CD4-positive, alpha-beta T cell treated with Interleukin-4 for 1 hour (primary cell): ENCODE data around the gene RABEPK.
A peak's percentile ranks its signal among the peaks of the same experiment; 100 is the strongest.

Experiments
- DNase-seq, 2 donors: peaks; one replicate each; pipeline ENCODE4 v3.0.0-alpha.2; 2020 to 2022

The RABEPK gene

DNA sequence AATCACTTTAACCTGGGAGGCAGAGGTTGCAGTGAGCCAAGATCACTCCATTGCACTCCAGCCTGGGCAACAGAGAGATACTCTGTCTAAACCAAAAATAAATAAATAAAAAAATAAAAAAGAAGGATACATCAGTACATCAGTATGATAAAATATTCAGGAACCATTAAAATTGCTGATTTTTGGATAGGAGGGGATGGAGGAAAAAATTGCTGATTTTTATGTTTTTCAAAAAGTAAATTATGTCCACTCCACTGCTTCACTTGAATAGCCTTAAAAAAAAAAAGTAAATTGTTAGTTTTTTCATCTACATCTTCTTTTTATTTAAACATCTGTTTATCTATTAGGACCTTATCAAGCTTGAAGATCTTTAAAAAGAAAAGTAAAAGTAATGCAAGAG is 53.9 kb downstream of the RABEPK start:
- no peak for DNase-seq

DNA sequence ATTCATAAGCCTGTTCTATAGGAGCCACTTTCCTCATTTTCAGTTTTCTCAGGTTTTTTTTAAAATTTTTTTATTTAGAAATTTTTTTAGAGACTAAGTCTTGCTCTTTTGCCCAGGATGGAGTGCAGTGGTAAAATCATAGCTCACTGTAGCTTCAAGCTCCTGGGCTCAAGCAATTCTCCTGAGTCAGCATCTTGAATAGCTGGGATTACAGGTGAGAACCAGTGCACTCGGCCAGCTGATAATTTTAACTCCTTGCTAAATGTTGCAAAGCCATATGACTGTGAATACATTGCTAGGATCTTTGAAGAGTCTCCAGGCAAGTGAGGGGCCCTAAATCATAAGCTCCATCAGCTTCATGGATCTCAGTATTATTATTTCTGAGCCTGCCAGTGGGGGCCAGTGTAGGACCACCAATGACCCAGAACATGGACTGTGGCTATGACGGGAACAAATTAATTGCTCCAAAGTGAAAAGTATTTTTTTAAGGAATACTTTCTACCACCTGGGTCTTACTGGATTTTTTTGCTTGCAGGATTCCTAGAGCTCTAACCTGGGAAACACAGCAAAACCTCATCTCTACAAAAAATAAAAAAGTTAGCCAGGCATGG is 55.5 kb downstream of the RABEPK start:
- DNase-seq: no peak

DNA sequence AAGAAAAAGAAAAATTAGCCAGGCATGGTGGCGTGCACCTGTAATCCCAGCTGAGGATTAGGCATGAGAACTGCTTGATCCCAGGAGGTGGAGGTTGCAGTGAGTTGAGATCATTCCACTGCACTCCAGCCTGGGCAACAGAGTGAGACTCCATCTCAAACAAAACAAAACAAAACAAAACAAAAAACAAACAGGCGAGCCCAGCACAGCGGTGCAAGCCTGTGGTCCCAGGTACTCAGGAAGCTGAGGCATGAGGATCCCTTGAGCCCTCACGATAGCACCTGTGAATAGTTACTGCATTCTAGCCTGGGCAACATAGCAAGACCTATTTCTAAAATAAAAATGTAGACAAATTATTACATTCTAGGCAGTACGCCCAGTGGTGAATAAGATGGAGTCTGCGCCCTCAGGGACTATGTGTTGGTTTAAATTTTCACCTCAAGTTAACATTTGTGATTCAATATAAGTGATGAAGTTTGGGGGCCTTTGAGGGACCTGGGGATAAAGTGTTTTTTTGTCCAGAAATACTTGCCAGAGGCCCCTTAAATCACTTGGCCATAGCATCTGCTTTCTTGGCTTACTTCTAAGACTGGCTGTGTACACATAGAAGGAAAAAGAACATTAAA is 57.9 kb downstream of the RABEPK start:
- DNase-seq: no peak

DNA sequence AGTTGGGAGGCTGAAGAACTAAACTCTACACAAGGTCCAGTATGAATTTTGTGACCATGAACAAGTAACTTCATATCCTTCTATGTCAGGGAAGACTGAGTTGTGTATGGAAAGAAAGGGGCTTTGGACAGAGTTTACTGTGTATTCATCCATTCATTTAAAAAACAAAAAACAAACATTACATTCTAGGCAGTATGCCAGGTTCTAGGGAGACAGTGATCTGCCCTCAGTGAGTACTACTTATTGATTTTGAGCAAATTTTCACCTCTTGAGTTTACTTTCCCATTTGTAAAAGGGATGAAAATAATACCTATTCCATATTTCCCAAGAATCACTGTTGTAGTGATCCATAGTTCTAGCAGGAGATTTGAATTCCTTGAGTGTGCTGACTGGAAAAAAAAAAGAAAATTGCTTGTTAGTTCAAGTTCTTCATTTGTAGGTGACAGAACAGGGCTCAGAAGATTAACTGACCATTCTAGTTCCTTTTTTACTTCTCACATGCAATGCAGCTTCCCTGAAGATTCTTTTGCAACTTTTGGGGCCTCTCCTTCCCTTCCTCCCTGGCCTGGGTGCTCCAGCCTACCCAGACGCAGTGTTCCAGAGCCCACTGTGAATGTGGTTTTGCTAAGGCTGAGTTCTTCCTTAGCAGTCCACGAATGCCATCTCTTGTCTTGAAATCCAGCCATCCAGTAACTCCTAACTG is 58.6 kb downstream of the RABEPK start:
- DNase-seq: peak in 1 of 2 donors; percentile 19

DNA sequence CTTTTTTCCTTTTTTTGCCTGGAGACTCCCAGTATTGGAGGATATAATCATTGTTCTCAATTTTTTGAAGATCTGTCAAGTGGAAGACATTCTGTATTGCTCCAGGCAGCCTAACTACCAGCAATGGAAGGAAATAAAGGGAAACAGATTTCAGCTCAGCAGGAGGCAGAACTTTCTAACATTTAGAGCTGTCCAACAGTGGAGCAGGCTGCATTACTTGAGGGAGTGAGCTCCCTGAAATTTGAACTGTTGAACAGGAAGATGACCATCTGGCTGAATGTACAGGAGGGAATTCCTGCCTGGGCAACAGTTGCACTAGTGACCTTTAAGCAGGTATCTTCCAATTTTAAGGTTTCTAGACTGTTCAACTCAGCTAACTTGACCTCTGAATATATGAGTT is 60.2 kb downstream of the RABEPK start:
- no peak for DNase-seq

DNA sequence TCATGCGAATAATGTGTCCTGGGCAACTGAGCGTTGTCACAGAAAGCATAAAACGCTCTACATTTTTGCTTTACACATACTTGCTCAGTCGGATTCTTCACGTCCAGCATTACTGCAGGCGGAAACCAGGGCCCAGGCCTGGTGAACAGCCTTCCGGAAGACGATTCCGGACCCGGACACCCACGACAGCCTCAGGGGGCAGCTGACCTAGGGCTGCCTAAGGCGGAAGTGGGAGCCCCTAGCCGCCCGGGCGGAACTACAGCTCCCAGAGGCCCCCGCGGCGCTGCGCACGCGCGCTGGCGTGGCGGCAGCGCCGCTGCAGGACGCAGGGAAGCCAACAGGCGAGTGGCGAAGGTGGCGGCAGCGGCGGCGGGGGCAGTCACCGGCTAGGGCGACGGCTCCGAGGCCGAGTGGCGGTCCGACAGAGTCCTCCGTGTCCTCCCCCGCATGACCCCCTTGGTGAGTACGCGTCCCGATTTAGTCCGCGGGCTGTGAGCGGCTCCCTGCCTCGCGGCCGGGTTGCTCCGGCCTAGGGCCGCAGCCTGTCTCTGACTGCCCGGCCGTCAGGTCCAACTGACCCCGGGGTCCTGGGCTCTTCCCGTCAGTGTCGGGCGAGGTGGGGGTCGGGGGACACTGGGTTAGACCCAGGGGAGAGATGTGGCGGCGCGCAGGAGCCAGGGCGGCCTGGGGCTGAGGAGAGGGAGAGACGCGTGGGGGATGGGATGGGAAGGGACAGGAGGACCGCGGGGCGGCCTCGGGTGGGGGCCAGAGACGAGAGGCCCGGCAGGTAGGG is 61.4 kb downstream of the RABEPK start, which contains the start of gene GAPVD1:
Gene GAPVD1 (plus strand): TSS at position 326 of the 793 bp plus-strand sequence. CDS start 37,096 bp downstream, outside the sequence.
- DNase-seq: peak; percentile 91 to 93

DNA sequence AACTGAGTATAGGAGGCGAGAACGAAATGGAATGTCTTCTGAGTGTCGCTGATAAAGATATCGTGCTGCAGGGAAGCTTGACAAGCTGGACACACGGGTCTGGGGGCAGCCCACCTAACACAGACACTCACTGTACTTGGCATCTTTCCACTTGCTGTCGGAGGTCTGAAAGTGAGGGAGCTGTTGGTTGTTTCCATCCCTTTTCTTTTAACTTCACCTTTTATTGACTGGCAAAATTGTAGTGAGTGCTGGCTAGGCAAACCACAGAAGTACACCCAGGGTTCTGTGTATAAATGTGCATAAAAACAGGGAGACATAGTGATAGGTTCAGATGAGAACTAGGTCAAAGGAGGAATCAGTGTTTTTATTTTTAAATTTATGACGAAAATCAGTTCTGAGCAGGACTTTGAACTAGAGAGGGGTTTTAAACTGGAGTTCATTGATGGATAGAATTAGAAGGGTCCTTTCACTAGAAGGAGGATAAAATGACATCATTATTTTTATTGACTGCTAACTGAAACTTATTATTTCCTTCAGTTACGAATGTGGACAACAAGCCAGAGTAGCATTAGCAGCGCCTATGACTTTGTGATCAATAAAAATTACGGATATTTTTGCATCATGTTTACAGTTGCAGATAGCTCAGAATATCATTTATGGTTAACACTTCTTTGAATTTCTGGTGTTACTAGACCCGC is 62.1 kb downstream of the RABEPK start:
- peak in 1 of 2 donors; percentile 39 for DNase-seq

DNA sequence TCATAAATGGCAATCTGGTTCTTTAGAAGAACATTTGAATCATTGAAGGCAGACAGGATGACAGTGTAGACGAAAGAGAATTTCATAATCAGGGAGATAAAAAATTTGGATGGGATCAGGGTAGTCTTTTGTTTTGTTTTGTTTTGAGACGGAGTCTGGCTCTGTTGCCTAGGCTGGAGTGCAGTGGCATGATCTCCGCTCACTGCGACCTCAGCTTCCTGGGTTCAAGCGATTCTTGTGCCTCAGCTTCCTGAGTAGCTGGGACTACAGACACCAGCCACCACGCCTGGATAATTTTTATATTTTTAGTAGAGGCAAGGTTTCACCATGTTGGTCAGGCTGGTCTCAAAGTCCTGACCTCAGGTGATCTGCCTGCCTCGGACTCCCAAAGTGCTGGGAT is 63.7 kb downstream of the RABEPK start:
- DNase-seq: peak; percentile 56 to 58

DNA sequence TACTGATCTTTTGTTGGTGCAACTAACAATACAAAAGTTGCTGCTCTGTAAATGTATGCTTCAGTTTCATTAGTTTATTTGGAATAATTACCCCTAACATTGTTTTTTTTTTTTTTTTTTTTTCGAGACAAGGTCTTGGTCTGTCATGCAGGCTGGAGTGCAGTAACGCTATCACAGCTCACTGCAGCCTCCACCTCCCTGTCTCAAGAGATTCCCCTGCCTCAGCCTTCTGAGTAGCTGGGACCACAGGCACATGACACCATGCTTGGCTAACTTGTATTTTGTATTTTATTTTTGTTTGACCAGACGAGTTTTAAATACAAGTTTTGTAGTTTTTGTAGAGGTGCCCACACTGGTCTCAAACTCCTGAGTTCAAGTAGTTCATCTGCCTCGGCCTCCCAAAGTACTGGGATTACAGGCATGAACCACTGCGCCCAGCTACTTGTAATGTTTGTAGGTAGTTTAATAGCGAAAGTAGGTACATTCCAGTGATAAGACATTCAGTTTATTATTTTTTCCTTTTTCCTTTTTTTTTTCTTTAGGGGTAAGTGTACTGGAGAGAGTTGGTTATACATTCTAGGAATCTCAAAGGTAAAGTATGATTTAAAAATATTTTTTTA is 68.2 kb downstream of the RABEPK start:
- no peak for DNase-seq

DNA sequence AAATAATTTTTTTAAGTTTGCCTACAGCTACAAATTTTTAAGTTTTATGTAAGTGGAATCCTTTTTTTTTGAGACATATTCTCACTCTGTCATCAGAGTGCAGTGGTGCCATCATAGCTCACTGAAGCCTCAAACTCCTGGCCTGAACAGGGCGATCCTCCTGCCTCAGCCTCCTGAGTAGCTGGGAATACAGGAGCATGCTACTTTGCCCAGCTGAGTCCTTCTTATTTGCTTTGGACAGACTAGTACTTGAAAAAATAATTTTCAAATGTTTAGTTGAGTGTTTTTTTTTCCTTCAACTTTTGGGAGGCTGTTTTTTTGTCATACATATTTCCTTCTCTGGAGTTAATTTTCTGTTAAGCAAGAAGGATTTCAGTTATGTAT is 68.7 kb downstream of the RABEPK start:
- no peak for DNase-seq

DNA sequence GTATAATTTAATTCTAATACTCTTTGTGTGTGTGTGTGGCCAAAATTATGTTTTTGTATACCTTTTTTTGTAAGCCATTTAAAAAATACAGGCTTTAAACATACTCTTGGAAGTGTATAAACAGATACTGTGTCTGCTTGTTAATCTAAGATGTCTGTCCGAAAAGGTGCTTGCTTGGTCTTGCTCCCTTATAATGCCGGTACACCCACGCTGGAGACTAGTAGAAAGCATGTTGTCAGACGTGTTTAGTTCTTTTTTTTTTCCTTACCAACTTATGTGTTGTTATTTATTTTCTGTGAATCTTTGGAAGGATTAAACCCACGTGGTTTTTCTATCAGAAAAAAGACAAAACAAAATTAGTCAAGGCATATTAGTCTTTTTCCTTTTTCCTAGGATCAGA is 70.7 kb downstream of the RABEPK start:
- DNase-seq: no peak

DNA sequence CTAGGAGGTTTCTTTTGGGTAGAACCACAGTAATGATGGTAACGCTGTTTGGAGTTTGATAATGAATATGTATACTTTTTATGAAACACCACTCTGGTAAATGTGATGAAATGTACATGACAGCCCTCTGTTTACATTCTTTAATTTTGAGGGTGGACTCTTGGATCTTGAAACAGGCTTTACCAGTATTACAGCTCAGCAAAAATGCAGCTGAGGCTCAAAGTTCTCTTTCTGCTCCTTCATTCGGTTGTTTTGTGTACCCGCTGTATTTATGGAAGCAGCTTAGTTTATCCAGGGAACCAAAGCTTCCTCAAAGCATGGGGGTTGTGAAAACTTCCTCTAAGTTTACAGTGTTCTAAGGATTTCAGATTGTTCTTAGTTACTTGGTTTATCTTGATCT is 72.4 kb downstream of the RABEPK start:
- DNase-seq: no peak

DNA sequence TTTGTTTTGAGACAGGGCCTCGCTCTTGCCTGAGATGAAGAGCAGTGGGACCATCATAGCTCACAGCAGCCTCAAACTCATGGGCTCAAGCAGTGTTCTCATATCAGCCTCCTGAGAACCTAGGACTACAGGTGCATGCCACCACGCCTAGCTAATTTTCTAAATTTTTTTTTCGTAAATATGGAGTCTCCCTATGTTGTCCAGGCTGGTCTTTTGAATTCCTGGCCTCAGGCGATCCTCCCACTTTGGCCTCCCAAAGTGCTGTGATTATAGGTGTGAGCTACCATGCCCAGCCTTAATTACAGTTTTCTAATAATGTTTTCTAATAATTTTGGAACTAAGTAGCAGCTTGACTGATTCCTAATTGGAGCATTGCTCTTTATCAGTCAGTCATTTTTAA is 76.4 kb downstream of the RABEPK start:
- no peak for DNase-seq

DNA sequence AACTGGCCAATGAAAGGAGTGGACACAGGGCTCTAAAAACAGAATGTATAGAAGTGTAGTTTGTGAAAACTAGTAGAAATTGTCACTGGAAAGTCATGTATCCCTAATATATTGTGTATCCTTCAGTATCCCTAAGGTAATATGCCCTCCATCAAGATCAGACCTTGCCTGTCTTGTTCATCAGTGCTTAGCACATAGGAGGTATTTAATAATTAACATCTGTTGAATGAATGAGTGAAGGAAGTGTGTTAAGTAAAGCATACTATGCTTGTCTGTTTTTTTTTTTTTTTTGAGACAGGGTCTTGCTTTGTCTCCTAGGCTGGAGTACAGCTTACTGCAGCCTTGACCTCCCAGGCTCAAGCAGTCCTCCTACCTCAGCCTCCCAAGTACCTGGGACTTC is 77.1 kb downstream of the RABEPK start:
- no peak for DNase-seq

DNA sequence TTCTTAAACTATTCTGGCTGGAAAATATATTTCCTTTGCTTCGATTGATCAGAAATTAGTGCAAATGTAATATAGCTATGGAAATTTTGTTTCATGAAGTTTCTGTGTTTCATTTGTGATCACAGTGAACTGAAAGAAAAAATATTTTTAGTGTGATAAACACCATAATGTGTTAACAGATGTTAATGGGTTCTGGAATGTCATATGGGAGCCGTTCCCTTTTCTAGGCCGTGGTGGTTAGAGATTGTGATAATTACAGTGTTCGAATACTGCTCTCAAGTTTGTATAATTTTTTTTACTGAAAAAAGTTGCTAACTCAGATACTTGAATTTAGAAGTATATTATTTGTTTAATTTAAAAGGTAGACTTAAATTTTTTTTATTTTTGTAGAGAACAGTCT is 80.6 kb downstream of the RABEPK start:
- no peak for DNase-seq
